GM21447 (cell line): ENCODE data around the gene SMTNL2.

Source experiments
- ATAC-seq: cut with Tn5 transposase; IDR thresholded peaks from one replicate; pipeline ENCODE4 v1.9.1; 2021; ENCODE audit not compliant: unreplicated experiment

The SMTNL2 gene

GRCh38 chr17:4545217-4545951 lies 38.9 kb upstream of the SMTNL2 start:
- no peak for ATAC-seq

GRCh38 chr17:4547118-4547906 lies 37.0 kb upstream of the SMTNL2 start:
- ATAC-seq, result no peak

- no peak for ATAC-seq
Observed at GRCh38 chr17:4548061-4548461, 36.3 kb upstream of the SMTNL2 start.

DNA sequence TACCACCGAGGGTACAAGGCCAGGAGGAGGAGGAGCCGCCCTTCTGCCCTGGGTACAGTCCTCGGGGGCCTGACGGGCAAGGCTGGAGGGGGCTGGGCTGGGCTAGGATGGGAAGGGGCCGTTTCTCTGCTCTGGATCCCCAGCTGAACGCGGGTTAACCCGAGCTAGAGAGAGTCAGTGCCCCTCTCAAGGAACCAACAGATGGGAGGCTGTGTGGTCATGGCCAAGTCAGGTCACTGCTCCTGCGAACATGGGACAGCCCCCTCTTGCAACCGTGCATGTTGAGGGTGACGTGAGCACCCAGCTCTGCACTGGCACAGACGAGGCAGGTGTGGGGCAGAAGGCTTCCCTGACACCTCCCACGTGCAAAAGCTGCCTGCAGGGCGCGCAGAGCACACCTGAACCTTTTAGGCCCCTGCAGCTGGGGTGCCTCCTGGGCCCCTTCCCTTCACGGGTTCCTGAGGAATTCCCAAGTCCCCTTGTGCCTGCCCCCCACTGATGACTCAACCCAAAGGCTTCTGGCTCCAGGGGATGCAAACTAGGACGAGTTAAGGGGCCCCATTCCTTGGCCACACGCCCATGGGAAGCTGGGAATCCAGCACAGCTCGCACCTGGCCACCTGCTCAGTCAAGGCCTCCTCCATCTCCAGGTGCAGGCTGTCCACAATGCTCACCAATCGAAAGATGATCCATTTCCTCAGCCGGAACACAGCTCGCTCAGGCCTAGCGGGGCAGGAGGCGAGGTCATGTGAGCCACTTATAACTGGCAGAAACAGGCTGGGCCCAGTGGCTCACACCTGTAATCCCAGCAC lies 35.4 kb upstream of the SMTNL2 start:
- no peak for ATAC-seq

GRCh38 chr17:4549781-4550533 lies 34.4 kb upstream of the SMTNL2 start:
- no peak for ATAC-seq

DNA sequence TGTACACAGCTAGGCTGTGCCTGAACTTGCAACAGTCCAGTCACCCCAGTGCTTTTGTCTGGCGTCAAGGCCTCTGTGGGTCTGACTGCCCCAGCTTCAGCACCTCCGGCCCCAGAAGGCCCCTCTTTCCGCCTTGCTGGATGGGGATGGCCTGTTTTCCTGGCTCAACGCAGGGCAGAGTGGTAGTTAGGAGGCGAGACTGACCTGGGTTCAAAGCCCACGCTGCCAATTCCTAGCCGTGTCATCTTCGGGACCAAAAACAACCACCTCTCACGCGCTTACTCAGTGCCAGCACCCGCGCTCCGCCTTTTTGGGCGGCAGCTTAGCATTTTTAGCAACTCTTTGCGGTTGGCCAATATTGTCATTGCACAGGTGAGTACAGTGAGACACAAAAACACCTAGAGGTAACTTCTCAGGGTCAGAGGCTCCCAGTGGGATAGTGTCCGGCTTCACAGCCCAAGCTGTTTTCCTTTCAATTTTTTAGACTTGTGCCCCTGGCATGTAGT lies 33.7 kb upstream of the SMTNL2 start:
- ATAC-seq, result no peak

DNA sequence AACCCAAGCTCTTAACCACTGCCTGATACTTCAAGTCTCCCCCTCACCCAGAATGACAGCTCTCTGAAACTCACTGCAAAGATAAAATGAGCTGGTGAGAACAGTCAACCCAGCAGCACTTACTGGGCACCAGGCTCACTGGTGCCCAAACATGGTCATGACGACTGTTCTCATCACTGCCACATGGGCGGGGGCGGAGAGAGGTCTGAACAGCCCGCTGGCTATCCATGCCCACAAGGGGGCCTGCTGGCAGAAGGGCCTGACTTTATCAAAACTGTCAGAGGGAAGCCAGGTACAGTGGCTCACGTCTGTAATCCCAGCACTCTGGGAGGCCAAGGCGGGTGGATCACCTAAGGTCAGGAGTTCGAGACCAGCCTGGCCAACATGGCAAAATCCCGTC lies 33.2 kb upstream of the SMTNL2 start:
- ATAC-seq, result no peak

DNA sequence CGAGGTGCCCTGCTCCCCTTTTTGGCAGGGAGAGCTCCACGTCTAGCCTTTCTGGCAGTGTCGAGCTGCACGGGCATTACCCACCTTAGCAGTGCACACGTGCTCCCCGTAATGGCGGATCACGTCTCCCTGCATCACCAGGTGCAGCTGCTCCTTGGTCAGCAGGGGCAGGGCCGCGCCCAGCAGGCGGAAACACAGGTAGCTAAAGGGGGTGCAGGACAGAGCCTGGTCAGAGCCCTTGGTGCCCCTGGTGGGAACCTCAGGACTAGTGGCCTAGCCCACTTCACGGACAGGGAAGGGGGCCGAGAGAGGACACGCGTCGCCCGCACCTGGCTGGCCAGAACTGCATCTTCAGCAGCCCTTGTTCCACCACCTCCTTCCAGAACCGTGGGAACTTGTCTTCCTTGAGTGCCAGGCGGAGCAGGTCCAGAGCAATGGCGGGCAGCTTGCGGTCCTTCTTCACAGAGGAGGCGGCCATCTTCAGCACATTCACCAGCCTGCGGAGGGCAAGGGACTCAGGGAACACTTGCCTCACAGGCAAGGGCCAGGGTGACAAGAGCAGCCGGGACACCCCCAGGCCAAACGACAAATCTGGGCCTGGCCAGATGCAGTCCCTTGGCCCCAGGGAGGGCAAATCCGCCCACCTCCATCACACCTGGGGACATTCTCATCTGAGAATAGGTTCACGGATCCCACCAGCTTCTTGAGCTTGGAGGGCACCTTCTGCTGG lies 32.4 kb upstream of the SMTNL2 start:
- ATAC-seq, result no peak

- ATAC-seq, result no peak
Observed at GRCh38 chr17:4553669-4554068, 30.7 kb upstream of the SMTNL2 start.

DNA sequence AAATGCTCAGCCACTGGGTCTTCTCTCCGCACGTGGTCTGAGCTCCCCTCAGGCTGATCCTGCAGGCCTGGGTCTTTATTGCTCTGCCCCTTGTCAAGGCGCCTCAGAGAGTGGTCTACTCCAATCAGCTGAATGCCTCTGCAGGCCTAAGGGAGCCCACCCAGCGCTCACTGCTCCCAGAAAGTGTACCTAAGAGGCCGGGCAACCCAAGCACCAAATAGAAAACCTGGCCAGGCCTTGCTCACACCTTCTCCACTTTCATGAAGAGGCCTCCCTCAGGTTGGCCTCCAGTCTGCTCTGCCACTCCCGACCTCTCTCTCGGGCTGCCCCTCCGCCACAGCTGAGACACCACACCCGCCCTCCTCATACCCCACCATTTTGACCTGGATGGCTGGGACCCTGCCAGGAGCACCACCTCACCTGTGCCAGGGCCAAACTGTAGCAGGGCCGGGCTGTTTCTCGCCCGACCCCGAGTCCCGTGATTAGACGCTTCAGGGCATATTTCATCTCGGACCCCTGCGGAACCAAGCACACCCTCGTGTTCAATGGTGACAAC lies 29.8 kb upstream of the SMTNL2 start:
- no peak for ATAC-seq

DNA sequence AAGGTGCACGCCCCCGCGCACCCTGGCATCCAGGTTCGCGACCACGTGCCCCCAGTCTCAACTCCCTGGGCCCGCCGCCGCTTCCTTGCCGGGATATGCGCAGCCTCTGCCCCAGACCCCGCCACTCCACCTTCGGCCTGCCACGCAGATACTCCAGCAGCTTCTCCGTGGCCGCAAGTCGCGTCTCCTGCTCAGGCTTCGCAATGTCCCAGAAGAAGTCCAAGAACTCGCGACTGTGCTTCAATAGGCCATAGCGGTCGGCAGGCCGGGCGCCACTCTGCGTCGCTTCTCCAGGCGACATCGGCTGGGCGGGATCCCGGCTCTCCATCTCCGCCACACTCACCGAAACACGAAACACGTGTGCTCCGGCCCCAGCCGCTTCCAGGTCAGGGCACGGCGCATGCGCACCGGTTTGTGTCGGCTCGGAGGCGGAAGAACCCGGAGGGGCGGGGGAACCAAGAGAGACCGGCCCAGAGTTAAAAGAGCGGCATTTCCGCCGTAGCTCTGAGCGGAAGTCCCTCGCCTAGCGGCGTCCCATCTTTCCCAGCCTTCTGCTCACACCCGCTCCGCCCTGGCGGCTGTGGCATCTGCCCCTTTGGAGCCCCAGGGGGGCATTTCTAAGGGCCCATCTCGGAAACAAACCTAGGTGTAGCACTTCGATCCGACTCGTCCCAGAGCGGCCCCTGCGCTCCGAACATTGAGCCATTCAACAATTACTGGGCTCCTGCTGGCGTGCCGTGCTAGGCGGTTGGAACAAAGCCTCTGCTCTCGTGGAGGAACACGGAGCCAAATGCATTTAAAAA lies 29.1 kb upstream of the SMTNL2 start, which contains the start of gene MYBBP1A:
Gene MYBBP1A, minus strand, starts transcription at position 388 of the 803 bp plus-strand sequence. Its CDS starts 60 bp downstream, at position 328.
- ATAC-seq, result peak; percentile 84

DNA sequence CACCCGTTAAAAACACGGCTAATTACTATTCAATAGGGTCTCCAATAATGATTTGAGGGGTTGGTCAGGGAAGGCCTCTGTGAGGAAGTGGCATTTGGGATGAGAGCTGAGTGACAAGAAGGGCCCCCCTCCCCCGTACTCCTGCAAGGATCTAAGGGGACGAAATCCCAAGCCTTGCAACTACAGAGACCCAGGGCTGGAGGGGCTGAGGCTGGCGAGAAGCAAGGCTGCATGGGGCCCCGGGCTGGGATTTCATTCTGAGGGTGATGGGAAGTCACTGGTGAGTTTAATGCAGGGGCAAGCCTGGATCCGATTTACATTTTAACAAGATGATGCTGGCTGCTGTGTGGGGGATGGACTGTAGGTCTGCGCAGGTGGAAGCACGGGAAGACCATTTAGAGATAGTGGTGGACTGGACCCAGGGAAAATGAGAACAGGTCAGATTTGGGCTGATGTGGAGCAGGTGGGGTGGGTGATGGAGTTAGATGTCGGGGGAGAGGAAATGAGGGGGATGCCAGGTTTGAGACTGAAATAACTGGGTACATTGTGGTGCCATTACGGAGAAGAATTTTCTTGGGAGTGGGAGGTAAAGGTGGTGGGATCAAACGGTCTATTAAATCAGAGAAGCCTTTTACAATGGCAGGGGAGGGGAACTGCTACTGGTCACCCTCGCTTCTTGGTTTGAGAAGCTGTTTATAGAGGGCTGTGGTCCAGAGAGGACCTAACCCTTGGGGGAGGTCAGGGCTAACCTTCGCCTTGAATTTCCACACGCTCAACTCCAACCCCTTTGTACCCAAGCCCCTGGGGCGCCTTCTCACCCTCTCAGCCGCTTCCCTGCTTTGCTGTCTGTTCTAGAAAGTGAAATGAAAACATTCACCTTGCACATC lies 28.2 kb upstream of the SMTNL2 start:
- no peak for ATAC-seq

- ATAC-seq, result no peak
Observed at GRCh38 chr17:4556996-4557395, 27.3 kb upstream of the SMTNL2 start.

DNA sequence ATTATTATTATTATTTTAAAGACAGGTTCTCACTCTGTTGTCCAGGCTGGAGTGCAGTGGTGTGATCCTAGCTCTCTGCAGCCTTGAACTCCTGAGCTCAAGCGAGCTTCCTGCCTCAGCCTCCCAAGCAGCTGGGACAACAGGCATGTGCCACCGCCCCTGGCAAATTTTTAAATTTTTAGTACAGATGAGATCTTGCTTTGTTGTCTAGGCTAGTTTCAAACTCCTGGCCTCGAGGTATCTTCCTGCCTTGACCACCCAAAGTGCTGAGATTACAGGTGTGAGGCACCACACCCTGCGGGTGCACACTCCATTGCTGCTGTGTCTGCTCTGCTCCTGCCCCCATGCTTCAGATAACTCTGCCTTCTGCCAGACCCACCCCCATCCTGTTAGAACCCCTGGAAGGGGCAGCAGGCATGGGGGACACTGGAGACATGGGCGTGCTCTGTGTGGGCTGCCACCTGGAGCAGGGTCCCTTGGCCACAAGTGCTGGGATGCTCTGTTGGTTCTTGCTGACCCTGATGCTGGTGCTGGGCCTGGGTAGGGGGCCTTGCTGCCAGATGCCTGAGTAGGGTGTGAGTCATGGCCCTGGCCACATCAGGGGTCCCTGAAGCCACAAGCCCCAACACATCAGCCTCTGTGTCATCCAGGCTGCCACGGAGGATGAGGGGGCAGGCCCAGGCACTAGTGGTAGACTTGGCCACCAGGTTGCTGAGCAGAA lies 26.5 kb upstream of the SMTNL2 start:
- no peak for ATAC-seq

GRCh38 chr17:4558347-4558971 lies 25.9 kb upstream of the SMTNL2 start:
- ATAC-seq, result no peak

DNA sequence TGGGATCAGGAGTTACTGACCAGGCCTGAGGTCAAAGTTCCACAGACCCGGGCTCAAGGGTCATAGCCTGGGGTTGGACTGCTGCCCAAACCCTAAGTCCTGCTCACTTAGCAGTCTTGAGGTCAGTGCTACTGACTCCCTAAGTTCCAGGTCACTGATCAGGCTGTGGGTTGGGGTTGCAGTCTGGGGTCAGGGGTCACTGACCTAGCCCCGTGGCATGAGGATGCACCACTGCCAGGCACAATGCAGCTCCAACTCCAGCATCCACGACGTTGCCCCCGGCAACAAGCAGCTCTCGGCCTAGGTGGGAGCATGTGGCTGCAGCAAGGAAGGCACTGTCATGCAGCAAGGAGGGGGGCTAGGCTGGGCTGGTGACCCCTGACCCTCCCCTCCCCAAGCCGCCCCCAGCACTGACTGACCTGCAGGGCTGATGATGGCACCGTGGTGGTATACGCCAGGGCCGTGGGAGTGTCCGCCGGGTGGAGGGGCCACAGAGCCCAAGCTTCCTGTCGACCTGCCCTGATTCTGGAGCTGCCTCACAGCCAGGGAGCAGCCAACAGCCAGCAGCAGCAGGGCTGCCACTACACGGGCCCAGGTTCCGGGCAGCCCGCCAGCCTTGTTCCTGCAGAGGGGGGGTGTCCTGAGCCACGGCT lies 25.1 kb upstream of the SMTNL2 start:
- no peak for ATAC-seq
